Peyer's patch (tissue), 4 donors: ENCODE results near the gene SYDE1.

Experiments
- POLR2A ChIP-seq, 2 donors: fragments of 450-650 bp; IDR thresholded peaks; one replicate each; pipeline ENCODE4 v1.5.1; 2017; ENCODE audit warnings: antibody characterized with exemption in 2 of 2, mild to moderate bottlenecking in 2 of 2, moderate library complexity in 2 of 2
- TF ChIP-seq, protein P1 (sequence below), 6 experiments: fragments of 450-650 bp in 4 of 6; fragments of 200-600 bp in 2 of 6; sonication (generic) in 1 of 6; IDR thresholded peaks; one replicate each; pipeline ENCODE4 v1.5.1; 2017 to 2019; ENCODE audit warnings: antibody characterized with exemption in 6 of 6, mild to moderate bottlenecking in 3 of 6, moderate library complexity in 1 of 6

DNA sequence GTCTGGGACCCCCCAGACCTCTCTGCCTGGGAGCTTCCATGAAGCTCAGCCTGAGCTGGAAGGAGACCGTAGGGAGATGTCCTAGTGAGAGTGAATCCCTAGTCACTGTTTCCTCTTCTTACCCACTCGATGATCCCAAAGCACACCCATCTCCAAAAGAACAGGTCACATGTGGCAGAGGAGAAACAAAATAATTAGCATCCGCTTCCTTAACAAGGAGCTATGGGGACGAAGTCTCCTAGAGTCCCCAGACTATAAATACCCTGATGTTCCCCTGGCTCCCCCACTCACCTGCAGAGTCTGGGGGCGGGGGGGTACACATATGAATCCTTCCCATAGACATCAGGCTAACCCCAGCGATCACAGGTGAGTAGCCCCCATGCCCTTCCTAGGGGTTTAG is 25.3 kb upstream of the SYDE1 start, which contains the start of gene OR1I1:
- TF ChIP-seq, protein P1, sequence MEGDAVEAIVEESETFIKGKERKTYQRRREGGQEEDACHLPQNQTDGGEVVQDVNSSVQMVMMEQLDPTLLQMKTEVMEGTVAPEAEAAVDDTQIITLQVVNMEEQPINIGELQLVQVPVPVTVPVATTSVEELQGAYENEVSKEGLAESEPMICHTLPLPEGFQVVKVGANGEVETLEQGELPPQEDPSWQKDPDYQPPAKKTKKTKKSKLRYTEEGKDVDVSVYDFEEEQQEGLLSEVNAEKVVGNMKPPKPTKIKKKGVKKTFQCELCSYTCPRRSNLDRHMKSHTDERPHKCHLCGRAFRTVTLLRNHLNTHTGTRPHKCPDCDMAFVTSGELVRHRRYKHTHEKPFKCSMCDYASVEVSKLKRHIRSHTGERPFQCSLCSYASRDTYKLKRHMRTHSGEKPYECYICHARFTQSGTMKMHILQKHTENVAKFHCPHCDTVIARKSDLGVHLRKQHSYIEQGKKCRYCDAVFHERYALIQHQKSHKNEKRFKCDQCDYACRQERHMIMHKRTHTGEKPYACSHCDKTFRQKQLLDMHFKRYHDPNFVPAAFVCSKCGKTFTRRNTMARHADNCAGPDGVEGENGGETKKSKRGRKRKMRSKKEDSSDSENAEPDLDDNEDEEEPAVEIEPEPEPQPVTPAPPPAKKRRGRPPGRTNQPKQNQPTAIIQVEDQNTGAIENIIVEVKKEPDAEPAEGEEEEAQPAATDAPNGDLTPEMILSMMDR (IDR thresholded peaks at IDR 0.05), result no peak
- no peak for TF ChIP-seq POLR2A (IDR thresholded peaks at IDR 0.05)
